HG03280 (cell line): ENCODE data around the gene SMARCD1.
"Not testable (repeated sequence)": the region's sequence is repeated elsewhere in the genome, so short reads cannot be mapped to it uniquely, and the experiment has no call there.

ENCODE experiments used
- ATAC-seq: cut with Tn5 transposase; IDR thresholded peaks from one replicate; pipeline ENCODE4 v1.9.1; 2021; ENCODE audit warnings: mild to moderate bottlenecking, moderate library complexity; ENCODE audit not compliant: unreplicated experiment

The SMARCD1 gene

GRCh38 chr12:50129290-50129689 lies 44.1 kb downstream of the SMARCD1 start:
- no peak for ATAC-seq

- no peak for ATAC-seq
Observed at GRCh38 chr12:50132505-50133135, 47.5 kb downstream of the SMARCD1 start.

- ATAC-seq: no peak
Observed at GRCh38 chr12:50142993-50143392, 57.9 kb downstream of the SMARCD1 start.

GRCh38 chr12:50145439-50145838 lies 60.3 kb downstream of the SMARCD1 start:
- no peak for ATAC-seq

- no peak for ATAC-seq
Observed at GRCh38 chr12:50147281-50147680, 62.1 kb downstream of the SMARCD1 start.

- ATAC-seq: not testable (repeated sequence)
Observed at GRCh38 chr12:50148011-50148410, 62.9 kb downstream of the SMARCD1 start.

- no peak for ATAC-seq
Observed at GRCh38 chr12:50149311-50149710, 64.2 kb downstream of the SMARCD1 start.
